ENCODE measurements around the gene QPCTL. TPM values are rescaled to one million over a fixed set of nuclear protein-coding genes. Genes with fewer than 3 reads are reported as not detected.

The QPCTL gene
- total and polyA plus RNA-seq, 9 of the 15 experiments (the other 6 are each of a cell fraction or from before 2014, with no cell fraction given) = 0.99 to 31.3 (median 12.7) TPM

DNA sequence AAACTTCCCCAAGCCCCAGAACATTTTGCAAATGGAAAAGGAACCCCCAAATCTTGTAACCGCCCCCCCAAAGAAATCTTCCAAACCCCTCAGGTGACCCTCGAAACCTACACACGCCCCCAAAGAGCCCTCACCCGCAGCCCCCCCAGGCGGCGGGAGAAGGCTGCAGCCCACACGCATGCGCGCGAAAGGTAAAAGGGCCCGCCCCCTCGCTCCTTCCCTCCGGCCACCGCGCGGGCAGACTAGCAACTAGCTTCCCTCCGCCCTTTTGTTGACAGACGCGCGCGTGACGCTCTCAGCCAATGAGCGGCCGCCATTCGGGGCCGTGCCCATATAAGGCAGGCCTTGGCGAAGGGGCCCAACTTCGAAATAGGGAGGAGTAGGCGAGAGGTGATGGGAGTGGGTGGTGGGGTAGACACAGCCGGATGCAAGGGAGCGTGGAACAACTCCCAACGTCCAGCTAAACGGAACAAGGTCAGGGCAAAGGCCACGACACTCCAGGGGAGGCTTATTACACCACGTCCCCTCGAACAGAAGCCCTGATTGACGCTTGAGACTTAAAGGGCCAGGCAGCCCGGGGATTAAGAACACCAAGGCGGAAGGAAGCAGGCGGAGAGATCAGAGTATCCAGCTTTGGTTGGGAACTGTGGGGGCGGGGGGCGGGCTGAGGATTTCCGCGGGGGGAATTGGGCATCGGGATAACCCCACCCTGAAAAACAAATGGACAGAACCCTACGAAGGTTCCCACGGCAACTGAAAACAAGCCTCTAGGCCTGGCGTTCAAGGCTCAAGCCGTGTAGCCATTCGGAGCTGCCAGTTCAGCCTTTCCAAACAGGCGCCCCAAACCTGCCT, 24.9 kb downstream of the QPCTL start (continued):
- no peak for TF ChIP-seq BRF2 (IDR thresholded peaks at IDR 0.05; ENCODE audit: borderline replicate concordance, insufficient read depth, insufficient read length)
- no peak for TF ChIP-seq SPI1 (IDR thresholded peaks at IDR 0.05; ENCODE audit: borderline replicate concordance, low read depth, low read length)
- peak; percentile 84 for TF ChIP-seq MBD2 (IDR thresholded peaks at IDR 0.05; ENCODE audit: borderline replicate concordance, low read depth)
- no peak for TF ChIP-seq TCFL5 (CRISPR knock-in tag; conservative IDR thresholded peaks at IDR 0.05)
- no peak for TF ChIP-seq ZNF121 (CRISPR knock-in tag; conservative IDR thresholded peaks at IDR 0.05)
- no peak; the same call in 1 of the 2 replicates for TF ChIP-seq KLF6 (CRISPR knock-in tag; IDR thresholded peaks at IDR 0.05; ENCODE audit: borderline replicate concordance)
- TF ChIP-seq ZNF699 (CRISPR knock-in tag; IDR thresholded peaks at IDR 0.05; ENCODE audit: insufficient replicate concordance) = no peak
- TF ChIP-seq ZNF23 (CRISPR knock-in tag; IDR thresholded peaks at IDR 0.05) = no peak
- TF ChIP-seq ATF1 (CRISPR knock-in tag; IDR thresholded peaks at IDR 0.05) = no peak
- TF ChIP-seq ATF1 (tag; IDR thresholded peaks at IDR 0.05) = peak; percentile 93
- no peak for TF ChIP-seq SETDB1 (IDR thresholded peaks at IDR 0.05; ENCODE audit: low read length)
- no peak for TF ChIP-seq XRCC3 (IDR thresholded peaks at IDR 0.05)
- peak; percentile 91 for TF ChIP-seq FOXM1 (IDR thresholded peaks at IDR 0.05; ENCODE audit: low read depth)
- TF ChIP-seq FOXM1 (CRISPR knock-in tag; IDR thresholded peaks at IDR 0.05; ENCODE audit: low read depth) = no peak
- TF ChIP-seq E2F3 (CRISPR knock-in tag; IDR thresholded peaks at IDR 0.05) = peak; percentile 79
- TF ChIP-seq TBP (optimal IDR thresholded peaks at IDR 0.05; ENCODE audit: low read depth, low read length) = peak; percentile 52
- TF ChIP-seq CAMTA2 (CRISPR knock-in tag; conservative IDR thresholded peaks at IDR 0.05) = no peak
- no peak for TF ChIP-seq CBX5 (IDR thresholded peaks at IDR 0.05; ENCODE audit: borderline replicate concordance, low read depth)
- TF ChIP-seq WHSC1 (IDR thresholded peaks at IDR 0.05; ENCODE audit: low read length) = no peak
- TF ChIP-seq, protein P1, sequence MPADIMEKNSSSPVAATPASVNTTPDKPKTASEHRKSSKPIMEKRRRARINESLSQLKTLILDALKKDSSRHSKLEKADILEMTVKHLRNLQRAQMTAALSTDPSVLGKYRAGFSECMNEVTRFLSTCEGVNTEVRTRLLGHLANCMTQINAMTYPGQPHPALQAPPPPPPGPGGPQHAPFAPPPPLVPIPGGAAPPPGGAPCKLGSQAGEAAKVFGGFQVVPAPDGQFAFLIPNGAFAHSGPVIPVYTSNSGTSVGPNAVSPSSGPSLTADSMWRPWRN (IDR thresholded peaks at IDR 0.05; ENCODE audit: low read depth) = no peak
- no peak for TF ChIP-seq MCM2 (IDR thresholded peaks at IDR 0.05; ENCODE audit: low read depth)
- TF ChIP-seq ZNF444 (CRISPR knock-in tag; IDR thresholded peaks at IDR 0.05) = no peak
- no peak; the same call in 1 of the 2 replicates for TF ChIP-seq CBFA2T3 (IDR thresholded peaks at IDR 0.05)
- no peak for TF ChIP-seq PHB (CRISPR knock-in tag; IDR thresholded peaks at IDR 0.05)
- TF ChIP-seq ARNT (IDR thresholded peaks at IDR 0.05) = peak in 1 of 2 experiments; percentile 85; a peak in 2 of 4 replicates
- TF ChIP-seq NBN (IDR thresholded peaks at IDR 0.05; ENCODE audit: low read depth) = peak; percentile 54; the same call in 1 of the 2 replicates
- 0 out of 2 replicates have a peak, but pooled peaks have one; percentile 18 for TF ChIP-seq TAL1 (IDR thresholded peaks at IDR 0.05)
- TF ChIP-seq HNRNPH1 (optimal IDR thresholded peaks at IDR 0.05; ENCODE audit: low read depth, low read length) = no peak
- no peak for TF ChIP-seq NR4A1 (CRISPR knock-in tag; IDR thresholded peaks at IDR 0.05)
- no peak for TF ChIP-seq NR4A1 (tag; IDR thresholded peaks at IDR 0.05)
- TF ChIP-seq SAP30 (IDR thresholded peaks at IDR 0.05; ENCODE audit: borderline replicate concordance, insufficient read depth, low read depth, low read length, poor library complexity, severe bottlenecking) = no peak
- no peak for TF ChIP-seq SAFB (IDR thresholded peaks at IDR 0.05; ENCODE audit: borderline replicate concordance, low read depth, low read length)
- no peak for TF ChIP-seq ZNF217 (CRISPR knock-in tag; IDR thresholded peaks at IDR 0.05)

All from K562 (cell line).